ENCODE results near the gene DCAF8L2.
A peak's percentile ranks its signal among the peaks of the same experiment; 100 is the strongest.
"Not testable (repeated sequence)": the region's sequence is repeated elsewhere in the genome, so short reads cannot be mapped to it uniquely, and the experiment has no call there.

Gene DCAF8L2

GRCh38 chrX:27694667-27695066 is 104.5 kb downstream of the DCAF8L2 start:
- no peak for DNase-seq (ENCODE audit: low read depth)
- TF ChIP-seq CTCF (IDR thresholded peaks at IDR 0.05; ENCODE audit: low read length, missing control alignments), result no peak
- H3K4me3 ChIP-seq (replicated peaks; ENCODE audit: low read depth, low read length), result no peak overlapping the region

DNA sequence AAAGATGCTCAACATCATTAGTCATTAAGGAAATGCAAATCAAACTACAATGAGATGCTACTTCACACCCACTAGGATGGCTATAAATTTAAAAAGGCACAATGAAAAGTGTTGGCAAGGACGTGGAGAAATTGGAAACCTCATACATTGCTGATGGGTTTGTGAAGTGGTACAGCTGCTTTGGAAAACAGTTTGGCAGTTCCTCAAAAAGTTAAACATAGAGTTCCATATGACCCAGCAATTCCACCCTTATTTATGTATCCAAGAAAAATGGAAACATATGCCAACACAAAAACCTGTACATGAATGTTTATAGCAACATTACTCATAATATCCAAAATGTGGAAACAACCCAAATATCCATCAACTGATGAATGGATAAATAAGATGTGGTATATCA is 116.4 kb downstream of the DCAF8L2 start:
- H3K4me3 ChIP-seq (replicated peaks; ENCODE audit: low read depth, low read length), result no peak overlapping the region
- TF ChIP-seq CTCF (IDR thresholded peaks at IDR 0.05; ENCODE audit: low read length, missing control alignments), result no peak
- no peak for DNase-seq (ENCODE audit: low read depth)

- no peak for TF ChIP-seq CTCF (IDR thresholded peaks at IDR 0.05; ENCODE audit: low read length, missing control alignments)
- no peak overlapping the region for H3K4me3 ChIP-seq (replicated peaks; ENCODE audit: low read depth, low read length)
- DNase-seq (ENCODE audit: low read depth), result no peak
Observed at GRCh38 chrX:27715610-27716009, 125.5 kb downstream of the DCAF8L2 start.

- DNase-seq (ENCODE audit: low read depth), result peak; percentile 72
- H3K4me3 ChIP-seq (replicated peaks; ENCODE audit: low read depth, low read length), result no peak overlapping the region
- no peak for TF ChIP-seq CTCF (IDR thresholded peaks at IDR 0.05; ENCODE audit: low read length, missing control alignments)
Observed at GRCh38 chrX:27728291-27728690, 138.1 kb downstream of the DCAF8L2 start.

DNA sequence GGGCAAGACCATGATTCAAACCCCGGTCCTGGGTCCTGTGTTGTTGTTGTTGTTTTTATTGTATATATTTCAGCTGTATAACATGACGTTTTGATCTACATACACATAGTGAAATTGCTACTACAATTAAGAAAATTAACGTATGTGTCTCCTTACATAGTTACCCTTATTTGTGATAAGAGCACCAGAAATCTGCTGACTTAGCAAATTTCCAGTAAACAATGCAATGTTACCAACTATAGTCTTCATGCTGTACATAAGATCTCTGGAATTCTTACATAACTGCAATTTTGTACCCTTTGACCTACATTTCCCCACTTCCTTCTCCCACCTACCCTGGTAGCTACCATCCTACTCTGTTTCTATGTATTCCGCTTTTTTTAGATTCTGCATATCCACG is 141.8 kb downstream of the DCAF8L2 start:
- no peak overlapping the region for H3K4me3 ChIP-seq (replicated peaks; ENCODE audit: low read depth, low read length)
- TF ChIP-seq CTCF (IDR thresholded peaks at IDR 0.05; ENCODE audit: low read length, missing control alignments), result no peak
- no peak for DNase-seq (ENCODE audit: low read depth)

DNA sequence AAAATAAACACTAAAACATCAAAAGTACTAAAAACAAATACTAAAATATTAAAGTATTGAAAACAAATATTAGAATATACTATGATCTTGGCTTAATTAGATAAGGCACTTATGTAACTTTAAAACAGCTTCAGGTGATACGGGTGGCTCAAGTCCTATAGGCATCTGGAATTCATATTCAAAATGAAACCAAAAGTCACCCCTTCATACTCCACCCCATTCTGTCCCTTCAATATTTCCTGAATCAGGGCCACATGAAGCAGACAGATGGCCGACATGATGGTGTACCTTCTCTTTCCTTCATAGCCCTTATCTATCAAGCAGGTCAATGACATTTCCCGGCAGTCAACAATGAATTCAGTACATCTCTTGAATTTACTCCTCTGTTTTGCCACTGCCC is 145.8 kb downstream of the DCAF8L2 start:
- DNase-seq (ENCODE audit: low read depth), result no peak
- TF ChIP-seq CTCF (IDR thresholded peaks at IDR 0.05; ENCODE audit: low read length, missing control alignments), result no peak
- H3K4me3 ChIP-seq (replicated peaks; ENCODE audit: low read depth, low read length), result no peak overlapping the region

DNA sequence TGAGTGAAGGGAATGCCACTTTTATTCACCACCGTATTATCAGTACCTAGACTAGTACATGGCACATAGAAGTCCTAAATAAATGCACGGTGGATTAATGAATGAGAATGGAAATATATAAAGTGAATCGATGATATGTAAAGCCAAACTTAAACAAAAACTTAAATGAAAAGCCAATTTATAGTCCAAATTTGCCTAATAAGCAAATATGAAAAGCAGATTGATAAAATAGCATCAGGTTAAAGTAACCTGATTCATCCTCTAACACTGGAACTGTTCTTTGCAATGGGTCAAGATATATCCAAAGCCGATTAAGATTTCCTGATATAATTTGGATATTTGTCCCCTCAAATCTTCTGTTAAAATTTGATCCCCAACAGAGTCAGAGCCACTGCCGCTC is 150.8 kb downstream of the DCAF8L2 start:
- no peak for TF ChIP-seq CTCF (IDR thresholded peaks at IDR 0.05; ENCODE audit: low read length, missing control alignments)
- DNase-seq (ENCODE audit: low read depth), result no peak
- no peak overlapping the region for H3K4me3 ChIP-seq (replicated peaks; ENCODE audit: low read depth, low read length)

DNA sequence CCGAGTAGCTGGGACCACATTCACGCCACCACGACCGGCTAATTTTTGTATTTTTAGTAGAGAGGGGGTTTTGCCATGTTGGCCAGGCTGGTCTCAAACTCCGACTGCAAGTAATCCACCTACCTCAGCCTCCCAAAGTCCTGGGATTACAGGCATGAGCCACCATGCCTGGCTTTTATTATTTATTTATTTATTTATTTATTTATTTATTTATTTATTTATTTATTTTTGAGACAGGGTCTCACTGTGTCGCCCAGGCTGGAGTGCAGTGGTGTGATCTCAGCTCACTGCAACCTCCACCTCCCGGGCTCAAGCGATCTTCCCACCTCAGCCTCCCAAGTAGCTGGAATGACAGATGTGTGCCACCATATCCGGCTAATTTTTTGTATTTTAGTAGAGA is 153.4 kb downstream of the DCAF8L2 start:
- not testable (repeated sequence) for H3K4me3 ChIP-seq (replicated peaks; ENCODE audit: low read depth, low read length); DNase-seq (ENCODE audit: low read depth)
